ENCODE measurements around the gene MED9. TPM values are rescaled to one million over a fixed set of nuclear protein-coding genes. Genes with fewer than 3 reads are reported as not detected.

The MED9 gene
- total and polyA plus RNA-seq, 2 donors (not counting 3 experiments of a cell fraction or from before 2014, with no cell fraction given) = 15.1 to 18.2 TPM

DNA sequence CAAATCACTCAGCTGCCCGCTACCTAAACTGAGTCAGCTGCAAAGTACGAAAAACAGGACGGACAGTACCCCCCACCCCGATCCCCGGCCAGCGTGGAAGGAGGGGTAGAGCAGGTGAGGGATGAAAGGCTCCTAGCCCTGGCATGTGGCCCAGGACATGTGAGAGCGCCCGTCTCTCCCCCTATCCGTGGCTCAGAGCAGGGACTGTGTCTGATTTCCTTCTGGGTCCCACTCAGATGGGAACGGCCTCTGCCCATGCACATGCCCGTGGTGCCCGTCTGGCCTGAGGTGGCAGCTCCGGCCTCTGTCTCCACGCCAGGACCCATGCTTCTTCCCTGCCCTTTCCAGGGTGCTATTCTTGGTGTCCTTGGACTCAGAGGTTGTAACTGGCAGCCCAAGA, 49.6 kb downstream of the MED9 start:
- POLR2A ChIA-PET = no interaction called here
- no peak for FAIRE-seq

More for the DNA sequence above, 49.6 kb downstream of the MED9 start:
- TF ChIP-seq JUN (IDR thresholded peaks at IDR 0.05; ENCODE audit: borderline replicate concordance, insufficient read depth, insufficient read length, low read depth) (no peak), POLR2A (IDR thresholded peaks at IDR 0.05; ENCODE audit: low read depth, low read length) (no peak), EZH2 (IDR thresholded peaks at IDR 0.05; ENCODE audit: borderline replicate concordance, low read depth, low read length, severe bottlenecking) (no peak), MYC (IDR thresholded peaks at IDR 0.05; ENCODE audit: low read depth, low read length) (no peak), FOS (IDR thresholded peaks at IDR 0.05; ENCODE audit: borderline replicate concordance, insufficient read depth, low read length) (no peak), POLR2AphosphoS5 (IDR thresholded peaks at IDR 0.05; ENCODE audit: insufficient read depth, low read depth, low read length) (no peak), GATA2 (IDR thresholded peaks at IDR 0.05; ENCODE audit: insufficient read depth, insufficient read length, low read depth, low read length) (no peak)
- TF ChIP-seq, protein P1, sequence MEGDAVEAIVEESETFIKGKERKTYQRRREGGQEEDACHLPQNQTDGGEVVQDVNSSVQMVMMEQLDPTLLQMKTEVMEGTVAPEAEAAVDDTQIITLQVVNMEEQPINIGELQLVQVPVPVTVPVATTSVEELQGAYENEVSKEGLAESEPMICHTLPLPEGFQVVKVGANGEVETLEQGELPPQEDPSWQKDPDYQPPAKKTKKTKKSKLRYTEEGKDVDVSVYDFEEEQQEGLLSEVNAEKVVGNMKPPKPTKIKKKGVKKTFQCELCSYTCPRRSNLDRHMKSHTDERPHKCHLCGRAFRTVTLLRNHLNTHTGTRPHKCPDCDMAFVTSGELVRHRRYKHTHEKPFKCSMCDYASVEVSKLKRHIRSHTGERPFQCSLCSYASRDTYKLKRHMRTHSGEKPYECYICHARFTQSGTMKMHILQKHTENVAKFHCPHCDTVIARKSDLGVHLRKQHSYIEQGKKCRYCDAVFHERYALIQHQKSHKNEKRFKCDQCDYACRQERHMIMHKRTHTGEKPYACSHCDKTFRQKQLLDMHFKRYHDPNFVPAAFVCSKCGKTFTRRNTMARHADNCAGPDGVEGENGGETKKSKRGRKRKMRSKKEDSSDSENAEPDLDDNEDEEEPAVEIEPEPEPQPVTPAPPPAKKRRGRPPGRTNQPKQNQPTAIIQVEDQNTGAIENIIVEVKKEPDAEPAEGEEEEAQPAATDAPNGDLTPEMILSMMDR (IDR thresholded peaks at IDR 0.05; ENCODE audit: extremely low read depth in 1 of 2, insufficient read depth in 1 of 2, low read depth in 1 of 2, low read length in 2 of 2) = no peak
- TF ChIP-seq, protein P2, sequence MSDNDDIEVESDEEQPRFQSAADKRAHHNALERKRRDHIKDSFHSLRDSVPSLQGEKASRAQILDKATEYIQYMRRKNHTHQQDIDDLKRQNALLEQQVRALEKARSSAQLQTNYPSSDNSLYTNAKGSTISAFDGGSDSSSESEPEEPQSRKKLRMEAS (IDR thresholded peaks at IDR 0.05; ENCODE audit: insufficient read depth, insufficient read length) = no peak
- CTCF ChIA-PET = interaction anchor here (1.0 kb wide), 1 partner anchor 30 kb away, joined by 3 read pairs; the partner anchor contains the start of gene RASD1
- dilution Hi-C loops (cut with MboI; ENCODE audit: extremely low pct_ligation_motif_present, low sequenced_read_pairs) (no loop called here), intact Hi-C loops (cut with micrococcal nuclease) (loop anchor here (5.0 kb wide), 1 partner anchor 59 kb away; no protein-coding TSS in a partner anchor)
- no peaks in the 10 kb centered on the region for H3K79me2 ChIP-seq (ENCODE audit: control insufficient read depth, insufficient read depth, low read length)
- no peaks in the 10 kb centered on the region for H3K36me3 ChIP-seq (ENCODE audit: control insufficient read depth in 2 of 2, extremely low read depth in 1 of 2, insufficient read depth in 2 of 2, low read length in 2 of 2)
- no peaks in the 10 kb centered on the region for H3K27me3 ChIP-seq (ENCODE audit: control insufficient read depth in 2 of 2, insufficient read depth in 2 of 2, low read length in 2 of 2)
- no peak overlapping the region for H3K4me3 ChIP-seq (replicated peaks in 1 of 3; ENCODE audit: insufficient read depth in 1 of 3, low read depth in 1 of 3, low read length in 3 of 3)
- H3K4me1 ChIP-seq (ENCODE audit: control insufficient read depth, extremely low read depth, insufficient read depth, low read length) = no peaks in the 10 kb centered on the region
- H3K9me3 ChIP-seq (replicated peaks; ENCODE audit: control insufficient read depth, insufficient read depth, low read length) = no peaks in the 10 kb centered on the region
- no peak overlapping the region for H2AFZ ChIP-seq (ENCODE audit: low read depth, low read length)
- no peak for DNase-seq (ENCODE audit: low read depth, low spot score)
- no peak overlapping the region for H3K4me2 ChIP-seq (ENCODE audit: insufficient read depth, low read length)
- no peak overlapping the region for H3K27ac ChIP-seq (ENCODE audit: insufficient read depth, low read depth, low read length)
- no peaks in the 10 kb centered on the region for H3K9me1 ChIP-seq (replicated peaks; ENCODE audit: control insufficient read depth, extremely low read depth, insufficient read depth, low read length)
- H3K9ac ChIP-seq (replicated peaks; ENCODE audit: extremely low read depth, insufficient read depth, low read length) = no peak overlapping the region
- BruUV-seq (replicated peaks) = no TSS peak
- H4K20me1 ChIP-seq (replicated peaks; ENCODE audit: control insufficient read depth, extremely low read depth, insufficient read depth, low read length) = no peaks in the 10 kb centered on the region

Measured in endothelial cell of umbilical vein (primary cell).